HG02798 (cell line): ENCODE data around the gene ABCG2.
A peak's percentile ranks its signal among the peaks of the same experiment; 100 is the strongest.
"Not testable (repeated sequence)": the region's sequence is repeated elsewhere in the genome, so short reads cannot be mapped to it uniquely, and the experiment has no call there.

Experiments
- ATAC-seq: cut with Tn5 transposase; IDR thresholded peaks from one replicate; pipeline ENCODE4 v1.9.1; 2021; ENCODE audit warnings: mild to moderate bottlenecking; ENCODE audit not compliant: unreplicated experiment, poor library complexity

Gene ABCG2

DNA sequence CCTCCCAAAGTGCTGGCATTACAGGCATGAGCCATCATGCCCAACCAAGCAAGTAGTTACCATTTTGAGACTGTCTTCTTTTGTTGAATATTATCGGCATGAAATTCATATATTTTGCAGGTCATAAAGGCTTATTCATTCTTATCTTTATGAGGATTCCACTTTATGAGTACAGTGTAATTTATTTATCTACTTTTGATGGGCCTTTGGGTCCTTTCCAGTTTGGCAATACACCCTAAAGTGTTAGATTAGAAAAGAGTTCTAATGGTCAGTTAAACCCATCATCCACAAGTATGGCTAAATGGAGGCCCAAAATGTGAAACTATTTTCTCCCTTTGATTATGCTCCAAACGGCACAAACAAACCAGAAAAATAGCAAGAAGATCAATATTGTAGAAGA, 10.9 kb upstream of the ABCG2 start:
- ATAC-seq = no peak

DNA sequence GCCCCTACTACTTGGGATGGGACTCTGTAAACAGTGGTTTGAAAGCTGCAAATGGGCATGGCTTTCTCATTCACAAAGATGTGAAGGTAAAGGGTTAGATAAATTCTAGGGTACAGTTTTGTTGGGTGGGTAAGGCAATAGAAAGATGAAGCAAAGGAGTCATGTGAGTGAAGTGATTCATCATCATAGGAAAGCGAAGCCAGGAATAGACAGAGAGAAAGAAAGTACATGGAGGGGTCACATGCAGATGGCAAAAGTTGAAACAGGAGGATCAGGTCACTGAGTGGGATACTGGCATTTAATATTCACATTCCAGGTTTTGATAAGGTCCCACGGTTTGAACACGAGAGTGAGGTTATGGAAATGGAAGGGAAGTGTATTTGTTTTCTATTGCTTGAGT, 8.2 kb upstream of the ABCG2 start:
- ATAC-seq = no peak

- ATAC-seq = no peak
Observed at GRCh38 chr4:88163336-88163735, 4.9 kb upstream of the ABCG2 start.

- no peak for ATAC-seq
Observed at GRCh38 chr4:88162626-88163025, 4.2 kb upstream of the ABCG2 start.

DNA sequence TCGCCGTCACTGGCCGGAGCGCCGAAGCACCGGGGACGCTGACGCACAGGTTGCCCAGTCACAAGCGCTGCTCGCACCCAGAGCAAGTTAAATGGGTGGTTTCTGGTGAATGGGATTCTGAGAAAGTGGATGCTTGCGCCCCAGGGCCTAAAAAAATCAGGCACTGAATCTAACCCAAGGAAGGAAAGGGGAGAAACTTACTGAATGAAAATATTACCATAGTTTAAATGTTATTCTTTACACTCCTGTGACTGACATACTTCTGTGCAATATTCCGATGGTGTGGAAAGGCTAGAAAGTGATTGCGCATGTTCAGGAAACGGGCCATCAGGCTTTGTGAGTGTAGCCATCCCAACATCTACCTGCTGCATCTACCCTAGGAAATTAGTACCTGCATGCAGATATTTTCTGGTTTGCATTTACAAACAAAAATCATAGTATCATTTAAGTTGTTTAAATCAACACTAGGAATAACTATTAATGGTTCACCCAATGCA, 838 bp upstream of the ABCG2 start:
- ATAC-seq = no peak

DNA sequence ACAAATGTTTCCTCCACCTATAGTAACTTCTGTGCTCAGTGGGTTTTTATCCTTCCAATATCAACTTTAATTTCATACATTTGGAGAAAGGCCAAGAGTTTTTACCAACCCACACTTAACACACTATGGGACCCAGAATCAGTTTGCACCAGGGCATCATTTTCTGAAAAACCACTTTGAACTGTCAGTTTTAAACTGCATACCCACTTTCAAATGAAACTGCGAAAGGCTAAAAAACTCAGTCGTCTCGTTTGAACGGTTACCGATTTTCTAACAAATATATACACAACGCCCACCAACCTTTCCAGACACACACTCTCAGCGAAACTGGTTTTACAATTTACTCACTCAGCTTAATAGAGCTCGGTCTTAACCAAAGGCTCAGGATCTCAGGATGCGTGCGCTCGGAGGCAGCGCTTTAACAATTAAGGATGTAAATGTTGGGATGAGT, 376 bp downstream of the ABCG2 start:
- peak; percentile 58 for ATAC-seq

- ATAC-seq = not testable (repeated sequence)
Observed at GRCh38 chr4:88152331-88152730, 6.1 kb downstream of the ABCG2 start.

DNA sequence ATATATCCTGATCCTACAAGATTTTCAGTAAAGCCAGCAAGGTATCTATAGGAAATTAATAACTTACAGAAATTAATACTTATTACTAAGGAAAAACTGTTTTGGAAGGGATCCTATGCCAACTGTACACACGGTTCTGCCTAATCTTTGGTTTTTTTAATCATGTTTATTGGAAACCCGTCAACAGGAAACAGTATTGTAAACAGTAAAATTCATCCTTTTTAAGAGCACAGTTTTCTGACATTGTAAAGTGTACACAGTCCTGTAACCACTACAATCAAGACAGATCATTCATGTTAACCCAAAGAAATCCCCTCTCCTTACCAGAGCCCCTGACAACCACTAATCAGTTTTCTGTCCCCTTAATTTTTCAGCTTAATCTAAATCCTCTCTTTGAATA, 9.9 kb downstream of the ABCG2 start:
- ATAC-seq = no peak

GRCh38 chr4:88147799-88148217, 10.6 kb downstream of the ABCG2 start:
- ATAC-seq = no peak

GRCh38 chr4:88146891-88147290, 11.5 kb downstream of the ABCG2 start:
- ATAC-seq = no peak

DNA sequence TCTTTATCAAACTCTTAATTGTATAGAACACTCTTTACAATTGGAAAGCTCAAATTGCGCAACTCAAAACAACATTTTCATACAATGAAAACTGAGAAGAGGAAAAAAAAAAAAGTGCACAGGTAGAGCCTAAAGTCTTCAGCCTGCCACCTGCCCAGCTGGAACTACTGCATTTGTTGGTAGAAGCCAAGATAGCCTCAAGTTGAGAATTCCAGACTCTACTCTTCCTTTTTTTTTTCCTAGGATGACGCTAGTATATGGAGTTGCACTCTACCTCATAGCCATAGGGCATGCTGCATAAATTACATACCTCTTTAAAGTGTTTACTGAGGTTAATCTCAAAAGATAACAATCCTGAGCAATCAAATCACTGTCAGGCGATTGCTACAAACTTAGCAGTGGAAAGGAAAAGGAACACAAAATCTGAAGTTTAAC, 13.6 kb downstream of the ABCG2 start:
- no peak for ATAC-seq

DNA sequence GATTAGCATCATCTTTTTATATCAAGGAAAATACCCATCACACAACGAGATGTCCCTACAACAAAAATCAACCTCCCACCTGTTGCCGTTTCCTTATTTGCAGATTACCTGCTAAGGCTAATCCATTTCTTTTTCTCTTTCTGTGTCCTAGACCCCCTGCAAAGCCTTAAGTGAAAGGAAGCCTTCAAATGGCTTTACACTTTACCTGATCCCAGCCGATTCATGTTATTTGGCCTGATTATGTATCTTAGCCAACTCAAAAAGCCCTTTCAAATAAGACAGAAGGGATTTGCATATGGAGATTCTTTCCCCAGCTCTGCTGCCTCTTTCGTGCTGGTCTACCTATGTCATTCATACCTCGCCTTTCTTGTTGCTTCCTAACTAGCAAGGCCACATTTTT, 14.4 kb downstream of the ABCG2 start:
- no peak for ATAC-seq

DNA sequence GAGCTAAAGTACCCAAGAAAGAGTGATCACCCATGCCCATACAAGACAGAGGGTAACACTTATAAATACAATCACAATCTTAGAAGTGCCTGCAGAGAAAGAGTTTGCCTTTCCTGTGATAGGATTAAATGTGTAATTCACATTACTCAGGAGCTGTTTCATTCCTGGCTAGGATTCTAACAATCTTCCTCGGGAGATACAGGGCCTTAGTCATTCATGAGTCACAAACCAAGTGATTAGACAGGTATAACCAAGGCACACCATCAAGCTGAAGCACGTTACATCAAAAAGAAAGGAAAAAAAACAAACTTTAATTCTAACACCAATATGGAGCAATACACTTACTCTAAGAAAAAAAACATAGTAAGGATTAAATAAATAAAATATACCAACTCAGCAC, 14.9 kb downstream of the ABCG2 start:
- no peak for ATAC-seq

DNA sequence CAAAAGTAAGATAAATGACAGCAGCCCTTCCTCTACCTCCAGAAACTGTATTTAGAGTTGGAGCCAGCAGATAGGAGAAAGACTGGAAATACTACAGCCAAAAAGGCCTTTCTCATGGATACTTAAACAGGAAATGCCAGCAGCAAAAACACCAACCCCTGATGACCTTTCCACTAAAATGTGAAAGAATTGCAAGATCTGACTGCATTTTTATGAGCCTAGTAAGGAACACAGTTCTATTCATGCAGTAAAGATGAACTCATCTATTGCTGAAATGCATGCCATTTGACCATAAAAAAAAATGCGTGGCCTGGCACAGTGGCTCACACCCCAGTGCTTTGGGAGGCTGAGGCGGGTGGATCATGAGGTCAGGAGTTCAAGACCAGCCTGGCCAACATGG, 19.9 kb downstream of the ABCG2 start:
- no peak for ATAC-seq

- no peak for ATAC-seq
Observed at GRCh38 chr4:88137112-88137511, 21.3 kb downstream of the ABCG2 start.

GRCh38 chr4:88136249-88136648, 22.2 kb downstream of the ABCG2 start:
- no peak for ATAC-seq

DNA sequence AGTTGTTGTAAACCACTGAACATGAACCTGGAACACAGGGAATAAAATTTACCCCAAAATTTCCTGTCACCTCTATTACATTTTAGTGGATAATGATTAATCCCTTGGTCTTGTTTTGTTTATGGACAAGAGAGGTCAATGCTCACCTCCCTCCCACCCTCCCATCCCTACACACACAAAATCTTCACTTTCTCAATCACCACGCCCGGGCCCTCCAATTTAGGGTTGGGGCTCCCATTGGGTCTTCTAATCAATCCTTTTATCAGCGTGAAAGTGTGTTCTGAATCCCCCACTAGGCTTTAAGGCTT, 23.1 kb downstream of the ABCG2 start:
- ATAC-seq = no peak

DNA sequence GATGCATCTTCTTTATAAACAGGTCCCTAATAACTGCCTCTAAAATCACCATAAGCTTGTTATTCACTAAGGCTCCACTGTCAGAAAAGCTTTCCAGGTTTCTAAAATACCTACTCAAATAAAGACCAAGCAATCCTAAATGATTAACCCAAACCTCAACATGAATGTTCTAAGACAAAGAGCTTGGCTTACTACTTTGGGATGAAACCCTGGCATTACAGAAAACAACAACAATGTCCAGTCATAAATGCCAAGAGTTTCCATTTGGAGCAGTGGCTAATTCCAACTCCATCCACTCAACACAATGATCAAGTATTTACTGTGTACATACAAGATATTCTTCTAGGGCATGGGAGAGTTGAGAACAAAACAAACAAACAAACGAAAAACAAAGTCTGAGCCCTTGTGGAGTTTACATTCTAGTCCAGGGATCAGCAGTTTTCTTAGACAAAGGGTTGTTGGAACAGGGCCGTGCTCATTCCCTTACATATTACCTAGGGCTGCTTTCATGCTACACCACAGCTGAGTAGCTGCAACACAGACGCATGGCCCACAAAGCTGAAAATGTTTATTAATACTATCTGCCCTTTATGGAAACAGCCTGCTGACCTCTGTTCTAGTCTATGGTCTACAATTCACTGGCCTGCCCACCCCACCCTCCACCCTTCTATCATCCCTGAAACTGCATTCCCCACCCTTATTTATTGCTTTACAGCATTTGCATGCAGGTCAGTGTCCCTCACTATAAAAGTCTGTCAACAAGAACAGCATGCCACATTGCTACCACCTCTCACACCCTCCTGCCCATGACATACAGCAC, 23.7 kb downstream of the ABCG2 start:
- no peak for ATAC-seq

- no peak for ATAC-seq
Observed at GRCh38 chr4:88134111-88134510, 24.3 kb downstream of the ABCG2 start.

- no peak for ATAC-seq
Observed at GRCh38 chr4:88130544-88131305, 27.7 kb downstream of the ABCG2 start.

GRCh38 chr4:88130003-88130402, 28.4 kb downstream of the ABCG2 start:
- no peak for ATAC-seq

GRCh38 chr4:88122260-88122659, 36.2 kb downstream of the ABCG2 start:
- ATAC-seq = not testable (repeated sequence)
